ENCODE measurements around the gene PIEZO2. TPM values are rescaled to one million over a fixed set of nuclear protein-coding genes. Genes with fewer than 3 reads are reported as not detected.

PIEZO2 gene
- polyA plus RNA-seq, 1 experiment: 4.6 TPM

DNA sequence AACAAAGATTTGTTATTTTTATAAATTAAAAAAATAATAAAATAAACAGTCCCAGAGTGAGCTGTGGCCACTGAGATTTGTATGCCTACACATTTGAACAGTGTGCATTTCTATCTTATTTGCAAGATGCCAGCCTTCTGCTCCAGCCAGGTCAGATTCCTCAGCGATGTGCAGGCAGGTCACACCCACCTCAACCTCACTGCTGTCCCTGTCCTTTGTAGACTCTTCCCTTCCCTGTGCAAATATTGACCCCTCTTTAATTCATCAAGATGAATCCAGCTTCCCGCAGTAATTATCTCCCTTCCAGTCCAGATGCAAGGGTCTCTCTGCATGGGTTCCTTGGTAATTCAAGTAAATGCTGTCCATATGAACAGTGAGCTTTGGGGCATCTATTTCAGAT lies 256.2 kb downstream of the PIEZO2 start:
- Histone ChIP-seq H3K27me3 (ENCODE audit: control insufficient read depth, insufficient read depth, low read length) (no peaks in the 10 kb centered on the region), H3K36me3 (ENCODE audit: control insufficient read depth, insufficient read depth, low read length) (no peaks in the 10 kb centered on the region), H3K4me3 (ENCODE audit: low read depth, low read length) (no peak overlapping the region)
- CTCF ChIA-PET: no interaction called here
- POLR2A ChIA-PET: no interaction called here
- TF ChIP-seq, protein P1, sequence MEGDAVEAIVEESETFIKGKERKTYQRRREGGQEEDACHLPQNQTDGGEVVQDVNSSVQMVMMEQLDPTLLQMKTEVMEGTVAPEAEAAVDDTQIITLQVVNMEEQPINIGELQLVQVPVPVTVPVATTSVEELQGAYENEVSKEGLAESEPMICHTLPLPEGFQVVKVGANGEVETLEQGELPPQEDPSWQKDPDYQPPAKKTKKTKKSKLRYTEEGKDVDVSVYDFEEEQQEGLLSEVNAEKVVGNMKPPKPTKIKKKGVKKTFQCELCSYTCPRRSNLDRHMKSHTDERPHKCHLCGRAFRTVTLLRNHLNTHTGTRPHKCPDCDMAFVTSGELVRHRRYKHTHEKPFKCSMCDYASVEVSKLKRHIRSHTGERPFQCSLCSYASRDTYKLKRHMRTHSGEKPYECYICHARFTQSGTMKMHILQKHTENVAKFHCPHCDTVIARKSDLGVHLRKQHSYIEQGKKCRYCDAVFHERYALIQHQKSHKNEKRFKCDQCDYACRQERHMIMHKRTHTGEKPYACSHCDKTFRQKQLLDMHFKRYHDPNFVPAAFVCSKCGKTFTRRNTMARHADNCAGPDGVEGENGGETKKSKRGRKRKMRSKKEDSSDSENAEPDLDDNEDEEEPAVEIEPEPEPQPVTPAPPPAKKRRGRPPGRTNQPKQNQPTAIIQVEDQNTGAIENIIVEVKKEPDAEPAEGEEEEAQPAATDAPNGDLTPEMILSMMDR (IDR thresholded peaks at IDR 0.05; ENCODE audit: insufficient read depth, low read depth, low read length): no peak
- no peak for DNase-seq (ENCODE audit: low read depth)

DNA sequence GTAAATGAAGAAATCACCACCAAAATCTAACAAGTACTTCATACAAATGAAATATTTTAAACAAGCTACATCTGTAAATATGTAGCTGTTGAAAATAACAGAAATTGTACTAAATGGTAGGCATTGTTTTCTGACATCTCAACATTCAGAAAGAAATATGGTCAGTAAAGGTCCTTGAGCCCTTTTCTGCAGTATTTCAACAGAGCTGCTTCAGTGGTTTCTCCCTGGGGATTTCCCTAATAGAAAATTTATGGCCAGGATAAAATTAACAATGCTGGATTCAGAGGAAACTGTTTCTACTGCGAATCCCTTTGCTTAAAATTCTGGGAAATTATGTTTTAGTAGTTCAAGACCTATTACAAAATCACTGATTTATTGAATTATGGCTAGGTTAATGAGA lies 256.6 kb downstream of the PIEZO2 start:
- CTCF ChIA-PET: no interaction called here
- TF ChIP-seq, protein P1 (IDR thresholded peaks at IDR 0.05; ENCODE audit: insufficient read depth, low read depth, low read length): no peak
- DNase-seq (ENCODE audit: low read depth): no peak
- POLR2A ChIA-PET: no interaction called here
- Histone ChIP-seq H3K27me3 (ENCODE audit: control insufficient read depth, insufficient read depth, low read length) (no peaks in the 10 kb centered on the region), H3K36me3 (ENCODE audit: control insufficient read depth, insufficient read depth, low read length) (no peaks in the 10 kb centered on the region), H3K4me3 (ENCODE audit: low read depth, low read length) (no peak overlapping the region)

DNA sequence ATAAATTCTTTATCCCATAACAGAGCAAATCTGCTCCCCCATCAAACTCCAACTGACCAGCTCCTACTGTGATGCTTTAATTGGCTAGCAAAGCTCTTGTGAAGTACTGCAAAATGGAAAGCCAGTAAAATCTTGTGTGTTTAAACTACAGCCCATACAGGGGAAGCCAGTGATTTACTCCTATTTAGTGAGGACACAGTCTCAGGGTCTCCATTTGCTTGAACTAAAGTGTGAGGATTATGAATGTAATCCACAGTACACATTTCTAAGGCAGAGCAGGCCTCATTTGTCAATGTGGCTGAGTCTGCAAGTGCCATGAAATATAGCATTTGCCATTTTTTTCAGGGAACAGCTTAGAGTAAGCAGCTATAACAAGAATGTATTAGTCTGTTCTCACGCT lies 259.3 kb downstream of the PIEZO2 start:
- no peak overlapping the region for H3K4me3 ChIP-seq (ENCODE audit: low read depth, low read length)

DNA sequence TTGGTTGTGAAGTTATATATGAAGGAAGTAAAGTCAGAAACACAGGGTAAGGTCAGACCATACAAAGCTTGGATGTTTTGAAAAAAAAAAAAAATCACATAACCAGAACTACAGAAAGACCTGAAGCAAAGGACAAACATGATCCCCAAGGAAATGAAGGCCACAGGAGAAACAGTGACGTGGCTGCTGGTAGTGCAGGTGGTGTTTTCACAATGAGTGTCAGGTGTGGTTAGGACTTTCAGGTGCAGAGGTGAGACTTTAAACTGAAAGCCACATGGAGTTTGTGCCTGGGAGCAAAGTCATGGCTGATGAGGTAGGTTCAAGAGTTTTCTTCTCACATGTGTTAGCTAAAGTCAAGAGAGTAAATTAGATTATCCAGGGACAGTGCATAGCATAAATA lies 270.7 kb downstream of the PIEZO2 start:
- TF ChIP-seq, protein P1 (IDR thresholded peaks at IDR 0.05; ENCODE audit: insufficient read depth, low read depth, low read length): no peak
- H3K27me3 ChIP-seq (ENCODE audit: control insufficient read depth, insufficient read depth, low read length): no peaks in the 10 kb centered on the region
- ChIA-PET CTCF (interaction anchor here (1.0 kb wide), 1 partner anchor 15 kb away, joined by 4 read pairs; no protein-coding TSS in a partner anchor), POLR2A (no interaction called here)
- no peak for DNase-seq (ENCODE audit: low read depth)
- no peak overlapping the region for H3K4me3 ChIP-seq (ENCODE audit: low read depth, low read length)
- no peaks in the 10 kb centered on the region for H3K36me3 ChIP-seq (ENCODE audit: control insufficient read depth, insufficient read depth, low read length)

More for the DNA sequence above, 259.3 kb downstream of the PIEZO2 start:
- DNase-seq (ENCODE audit: low read depth): no peak
- ChIA-PET CTCF (no interaction called here), POLR2A (no interaction called here)
- Histone ChIP-seq H3K27me3 (ENCODE audit: control insufficient read depth, insufficient read depth, low read length) (no peaks in the 10 kb centered on the region), H3K36me3 (ENCODE audit: control insufficient read depth, insufficient read depth, low read length) (no peaks in the 10 kb centered on the region)
- TF ChIP-seq, protein P1 (IDR thresholded peaks at IDR 0.05; ENCODE audit: insufficient read depth, low read depth, low read length): no peak

DNA sequence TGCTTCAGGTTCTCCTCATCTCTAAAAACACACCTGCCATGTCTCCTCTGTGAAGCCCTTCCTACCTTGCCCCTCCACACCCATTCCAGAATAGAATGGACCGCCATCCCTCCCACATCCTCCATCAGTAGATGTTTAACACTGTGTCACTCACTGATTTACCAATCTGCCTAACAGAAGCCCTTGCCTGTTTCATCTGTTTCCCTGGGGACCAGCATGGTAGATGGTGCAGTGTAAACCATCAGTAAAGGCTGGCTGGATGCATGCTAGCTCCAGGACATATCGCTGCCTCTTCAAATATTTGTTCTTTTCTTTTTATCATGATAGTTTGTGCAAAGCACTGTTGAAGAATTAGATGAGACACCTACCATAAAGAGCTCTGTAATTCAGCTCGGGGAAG lies 271.4 kb downstream of the PIEZO2 start:
- CTCF ChIA-PET: interaction anchor here (1.0 kb wide), 1 partner anchor 16 kb away, joined by 4 read pairs; no protein-coding TSS in a partner anchor
- no peak overlapping the region for H3K4me3 ChIP-seq (ENCODE audit: low read depth, low read length)
- no peak for DNase-seq (ENCODE audit: low read depth)
- POLR2A ChIA-PET: no interaction called here
- TF ChIP-seq, protein P1 (IDR thresholded peaks at IDR 0.05; ENCODE audit: insufficient read depth, low read depth, low read length): no peak
- H3K36me3 ChIP-seq (ENCODE audit: control insufficient read depth, insufficient read depth, low read length): no peaks in the 10 kb centered on the region
- H3K27me3 ChIP-seq (ENCODE audit: control insufficient read depth, insufficient read depth, low read length): no peaks in the 10 kb centered on the region

Measured in BJ (cell line).